ENCODE results near the gene TTYH3. TPM values are rescaled to one million over a fixed set of nuclear protein-coding genes. Genes with fewer than 3 reads are reported as not detected.

TTYH3 gene
- total and polyA plus RNA-seq, 2 donors, result 4.4 to 20.4 TPM

DNA sequence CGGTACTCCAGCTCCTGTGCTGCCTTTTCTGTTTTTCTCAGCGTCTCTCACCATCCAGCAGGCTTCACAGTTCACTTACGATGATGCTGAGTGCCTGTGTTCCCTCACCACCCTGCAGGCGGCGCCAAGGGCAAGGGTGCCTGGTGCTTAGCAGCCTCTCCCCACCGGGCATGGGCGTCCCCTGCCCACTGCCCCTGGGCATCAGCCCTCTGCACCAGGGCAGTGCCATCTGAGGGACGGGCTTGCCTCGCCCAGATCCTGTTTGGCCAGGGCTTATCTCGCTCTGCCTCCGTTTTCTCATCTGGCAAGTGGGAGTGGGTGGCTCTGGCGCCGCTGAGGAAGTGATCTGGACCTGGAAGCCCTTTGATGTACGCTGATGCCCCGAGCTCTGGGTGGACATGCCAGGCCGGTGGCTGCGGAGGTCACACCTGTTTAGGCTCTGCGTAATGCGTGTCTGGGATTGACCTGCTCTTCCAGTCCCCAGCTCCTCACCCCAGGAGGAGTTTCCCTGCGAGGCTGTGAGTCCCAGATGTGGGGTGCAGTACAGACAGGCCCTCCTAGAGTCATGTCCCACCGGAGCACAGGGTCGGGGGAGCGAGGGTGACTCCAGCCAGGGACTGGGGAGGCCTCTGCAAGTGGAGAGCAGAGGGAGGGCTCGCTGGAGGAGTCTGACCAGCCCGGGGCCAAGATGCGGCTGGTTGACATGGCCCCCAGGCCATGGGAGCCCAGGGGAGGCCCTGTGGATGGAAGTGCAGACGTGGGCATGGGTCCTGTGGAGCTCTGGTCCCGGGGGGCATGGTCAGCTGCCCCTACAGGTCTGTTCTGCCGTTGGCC, 11.8 kb downstream of the TTYH3 start:
- H3K4me1 ChIP-seq (ENCODE audit: control insufficient read depth in 2 of 2, insufficient read depth in 2 of 2, low read length in 2 of 2), result peaks cover 10 to 56% of the 10 kb centered on the region in 2 donors
- H3K4me3 ChIP-seq (ENCODE audit: low read length in 2 of 2), result no peak overlapping the region
- peaks cover 14 to 17% of the 10 kb centered on the region in 2 donors for H3K36me3 ChIP-seq (ENCODE audit: control insufficient read depth in 2 of 2, insufficient read depth in 2 of 2, low read length in 1 of 2)
- H3K27ac ChIP-seq (ENCODE audit: low read depth in 1 of 2, low read length in 1 of 2), result no peak overlapping the region
- no peaks in the 10 kb centered on the region for H3K9me3 ChIP-seq (ENCODE audit: control insufficient read depth in 2 of 2, insufficient read depth in 1 of 2, low read length in 1 of 2)
- H3K27me3 ChIP-seq (ENCODE audit: control insufficient read depth in 2 of 2, insufficient read depth in 1 of 2, low read length in 1 of 2), result no peaks in the 10 kb centered on the region
- DNase-seq (ENCODE audit: low read depth in 6 of 9, low spot score in 9 of 9), result no peak
- 96% methylated on average over 29 of the region's 29 CpGs for WGBS

DNA sequence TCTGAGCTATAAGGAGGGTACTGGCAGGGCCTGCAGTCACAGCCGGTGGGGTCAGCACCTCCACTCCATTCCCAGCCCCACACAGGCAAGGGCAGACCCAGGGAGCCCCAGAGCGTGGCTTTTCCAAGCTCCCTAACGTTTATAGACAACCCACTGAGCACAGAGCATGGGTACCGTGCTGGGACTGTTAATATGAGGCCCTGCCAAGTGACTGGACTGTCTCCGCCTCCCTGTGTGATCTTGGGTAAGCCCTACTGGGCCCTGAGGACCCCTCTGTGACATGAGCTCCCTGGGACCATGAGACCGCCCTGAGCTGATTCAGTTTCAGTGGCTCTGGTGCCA, 12.4 kb downstream of the TTYH3 start:
- H3K36me3 ChIP-seq (ENCODE audit: control insufficient read depth in 2 of 2, insufficient read depth in 2 of 2, low read length in 1 of 2), result peaks cover 14 to 18% of the 10 kb centered on the region in 2 donors
- H3K4me1 ChIP-seq (ENCODE audit: control insufficient read depth in 2 of 2, insufficient read depth in 2 of 2, low read length in 2 of 2), result peaks cover 10 to 57% of the 10 kb centered on the region in 2 donors
- H3K27me3 ChIP-seq (ENCODE audit: control insufficient read depth in 2 of 2, insufficient read depth in 1 of 2, low read length in 1 of 2), result no peaks in the 10 kb centered on the region
- DNase-seq (ENCODE audit: low read depth in 6 of 9, low spot score in 9 of 9), result no peak
- no peak overlapping the region for H3K27ac ChIP-seq (ENCODE audit: low read depth in 1 of 2, low read length in 1 of 2)
- H3K4me3 ChIP-seq (ENCODE audit: low read length in 2 of 2), result no peak overlapping the region
- H3K9me3 ChIP-seq (ENCODE audit: control insufficient read depth in 2 of 2, insufficient read depth in 1 of 2, low read length in 1 of 2), result no peaks in the 10 kb centered on the region
- WGBS, result 93% methylated on average over 6 of the region's 6 CpGs

DNA sequence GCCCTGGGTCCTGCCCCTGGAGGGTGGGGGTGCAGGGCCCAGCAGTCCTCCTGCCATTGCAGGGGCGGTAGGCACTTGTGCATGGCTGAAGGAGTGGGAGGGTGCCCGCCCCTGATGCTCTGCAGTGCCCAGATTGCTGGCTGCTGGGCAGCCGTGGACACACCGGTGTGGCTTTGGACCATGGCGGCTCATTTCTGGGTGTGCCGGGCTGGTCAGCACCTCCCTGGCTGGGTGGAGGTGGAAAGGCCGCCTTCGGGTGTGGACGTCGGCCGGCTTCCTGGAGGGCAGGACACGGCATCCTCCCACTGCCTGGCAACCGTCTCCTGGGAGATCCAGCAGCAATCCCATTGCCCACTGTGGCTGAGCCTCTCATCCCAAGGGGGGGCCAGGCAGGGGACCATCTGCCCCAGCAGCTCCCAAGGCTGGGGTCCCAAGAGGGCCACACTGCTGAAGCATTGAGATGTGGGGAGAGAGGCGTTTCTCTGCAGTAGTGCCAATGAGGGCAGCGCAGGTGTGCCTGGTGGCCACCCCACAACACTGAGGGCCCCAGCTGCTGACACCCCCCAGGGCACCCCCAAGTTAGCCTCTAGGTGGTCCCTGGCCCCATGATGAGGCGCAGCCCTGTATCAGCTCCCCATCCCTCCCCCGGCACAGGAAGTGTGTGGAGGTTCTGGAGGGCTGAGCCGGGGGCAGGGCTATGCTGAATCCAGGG, 12.9 kb downstream of the TTYH3 start:
- DNase-seq (ENCODE audit: low read depth in 6 of 9, low spot score in 9 of 9), result peak in 1 of 9 donors; percentile 14
- no peaks in the 10 kb centered on the region for H3K9me3 ChIP-seq (ENCODE audit: control insufficient read depth in 2 of 2, insufficient read depth in 1 of 2, low read length in 1 of 2)
- H3K27ac ChIP-seq (ENCODE audit: low read depth in 1 of 2, low read length in 1 of 2), result peak overlapping the region in 1 of 2 donors; percentile 33
- peak overlapping the region; percentile 3 to 14 for H3K4me3 ChIP-seq (ENCODE audit: low read length in 2 of 2)
- WGBS, result 75% methylated on average over 18 of the region's 18 CpGs
- H3K27me3 ChIP-seq (ENCODE audit: control insufficient read depth in 2 of 2, insufficient read depth in 1 of 2, low read length in 1 of 2), result no peaks in the 10 kb centered on the region
- peaks cover 10 to 60% of the 10 kb centered on the region in 2 donors for H3K4me1 ChIP-seq (ENCODE audit: control insufficient read depth in 2 of 2, insufficient read depth in 2 of 2, low read length in 2 of 2)
- peaks cover 14 to 20% of the 10 kb centered on the region in 2 donors for H3K36me3 ChIP-seq (ENCODE audit: control insufficient read depth in 2 of 2, insufficient read depth in 2 of 2, low read length in 1 of 2)

DNA sequence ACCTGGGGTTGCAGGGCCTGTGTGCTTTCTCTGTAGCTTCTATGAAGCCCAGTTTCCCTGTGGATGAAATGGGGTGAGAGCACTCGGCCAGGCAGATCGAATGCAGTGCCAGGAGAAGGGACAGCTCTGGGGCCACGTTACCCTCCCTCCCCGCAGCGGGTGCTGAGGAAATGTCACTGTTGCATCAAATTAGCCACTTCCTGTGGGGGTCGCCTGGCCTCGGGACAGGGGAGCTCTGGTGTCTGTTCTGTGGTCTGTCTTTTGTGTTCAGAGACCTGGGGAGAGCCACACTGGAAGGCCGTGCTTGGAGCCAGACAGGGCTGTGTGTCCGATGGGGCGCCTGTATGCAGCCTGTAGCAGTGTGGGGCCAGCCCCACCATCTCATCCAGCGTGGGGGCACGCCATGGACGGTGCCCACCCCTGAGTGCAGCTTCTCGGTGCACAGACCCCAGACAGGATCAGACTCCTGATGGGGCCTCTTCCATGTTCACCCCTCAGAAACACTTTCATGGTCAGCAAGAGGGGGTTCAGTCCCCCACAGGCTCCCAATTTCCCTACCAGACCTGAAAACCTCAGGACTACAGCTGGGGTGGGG, 13.6 kb downstream of the TTYH3 start:
- Histone ChIP-seq H3K27me3 (ENCODE audit: control insufficient read depth in 2 of 2, insufficient read depth in 1 of 2, low read length in 1 of 2) (no peaks in the 10 kb centered on the region), H3K9me3 (ENCODE audit: control insufficient read depth in 2 of 2, insufficient read depth in 1 of 2, low read length in 1 of 2) (no peaks in the 10 kb centered on the region), H3K36me3 (ENCODE audit: control insufficient read depth in 2 of 2, insufficient read depth in 2 of 2, low read length in 1 of 2) (peaks cover 11 to 21% of the 10 kb centered on the region in 2 donors), H3K4me3 (ENCODE audit: low read length in 2 of 2) (peak overlapping the region; percentile 3 to 14), H3K27ac (ENCODE audit: low read depth in 1 of 2, low read length in 1 of 2) (peak overlapping the region in 1 of 2 donors; percentile 33), H3K4me1 (ENCODE audit: control insufficient read depth in 2 of 2, insufficient read depth in 2 of 2, low read length in 2 of 2) (peaks cover 10 to 58% of the 10 kb centered on the region in 2 donors)
- whole genome bisulfite sequencing, result 8% methylated on average over 14 of the region's 14 CpGs
- peak in 4 of 9 donors; percentile 23 to 77 (median 51) for DNase-seq (ENCODE audit: low read depth in 6 of 9, low spot score in 9 of 9)

DNA sequence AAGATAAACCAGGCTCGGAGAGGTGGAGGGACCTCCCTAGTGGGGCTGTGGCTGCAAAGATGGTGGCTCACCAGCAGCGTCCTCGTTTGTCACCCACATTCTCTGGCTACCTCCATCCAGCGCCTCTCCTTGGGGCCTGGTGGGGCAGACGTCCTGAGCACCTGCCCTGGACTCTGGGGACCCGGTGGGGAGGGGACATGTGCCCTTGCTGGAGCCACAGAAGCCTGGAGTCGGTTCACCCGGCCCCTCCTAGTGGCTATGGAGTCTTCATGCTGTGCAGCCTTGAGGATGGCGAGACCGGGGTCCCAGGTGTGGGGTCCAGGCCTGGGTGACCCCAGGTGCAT, 14.5 kb downstream of the TTYH3 start:
- Histone ChIP-seq H3K27me3 (ENCODE audit: control insufficient read depth in 2 of 2, insufficient read depth in 1 of 2, low read length in 1 of 2) (no peaks in the 10 kb centered on the region), H3K36me3 (ENCODE audit: control insufficient read depth in 2 of 2, insufficient read depth in 2 of 2, low read length in 1 of 2) (peaks cover 11 to 21% of the 10 kb centered on the region in 2 donors), H3K9me3 (ENCODE audit: control insufficient read depth in 2 of 2, insufficient read depth in 1 of 2, low read length in 1 of 2) (no peaks in the 10 kb centered on the region), H3K4me1 (ENCODE audit: control insufficient read depth in 2 of 2, insufficient read depth in 2 of 2, low read length in 2 of 2) (peaks cover 10 to 50% of the 10 kb centered on the region in 2 donors), H3K4me3 (ENCODE audit: low read length in 2 of 2) (no peak overlapping the region), H3K27ac (ENCODE audit: low read depth in 1 of 2, low read length in 1 of 2) (no peak overlapping the region)
- 87% methylated on average over 10 of the region's 10 CpGs for WGBS
- no peak for DNase-seq (ENCODE audit: low read depth in 6 of 9, low spot score in 9 of 9)

DNA sequence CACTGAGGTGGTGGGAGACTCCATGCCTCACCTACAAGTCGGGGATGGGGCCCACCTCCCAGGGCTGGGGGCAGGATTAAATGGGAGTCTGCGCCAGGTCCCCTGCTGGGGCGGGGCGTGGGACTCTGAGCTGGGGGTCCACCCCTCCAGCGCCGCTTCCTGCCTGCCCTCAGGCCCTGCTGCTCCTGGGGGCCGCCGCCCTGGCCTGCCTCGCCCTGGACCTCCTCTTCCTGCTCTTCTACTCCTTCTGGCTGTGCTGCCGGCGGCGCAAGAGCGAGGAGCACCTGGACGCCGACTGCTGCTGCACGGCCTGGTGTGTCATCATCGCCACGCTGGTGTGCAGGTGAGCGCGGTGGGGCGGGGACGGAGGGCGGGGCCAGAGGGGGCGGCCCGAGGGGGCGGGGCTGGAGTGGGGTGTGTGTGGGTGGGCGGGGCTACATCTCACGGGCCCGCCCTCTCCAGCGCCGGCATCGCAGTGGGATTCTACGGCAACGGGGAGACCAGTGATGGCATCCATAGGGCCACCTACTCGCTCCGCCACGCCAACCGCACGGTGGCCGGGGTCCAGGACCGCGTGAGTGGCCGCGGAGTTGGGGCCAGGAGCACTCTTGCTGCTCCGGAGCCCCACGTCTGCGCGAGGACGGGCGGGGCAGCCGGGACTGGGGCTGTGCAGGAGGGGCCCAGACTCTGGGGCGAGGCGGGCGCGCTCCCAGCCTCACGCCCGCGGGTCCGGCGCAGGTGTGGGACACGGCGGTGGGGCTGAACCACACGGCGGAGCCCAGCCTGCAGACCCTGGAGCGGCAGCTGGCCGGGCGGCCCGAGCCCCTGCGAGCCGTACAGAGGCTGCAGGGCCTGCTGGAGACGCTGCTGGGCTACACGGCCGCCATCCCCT, 15.1 kb downstream of the TTYH3 start:
- WGBS, result 96% methylated on average over 73 of the region's 73 CpGs
- DNase-seq (ENCODE audit: low read depth in 6 of 9, low spot score in 9 of 9), result no peak
- Histone ChIP-seq H3K4me1 (ENCODE audit: control insufficient read depth in 2 of 2, insufficient read depth in 2 of 2, low read length in 2 of 2) (peaks cover 10 to 44% of the 10 kb centered on the region in 2 donors), H3K36me3 (ENCODE audit: control insufficient read depth in 2 of 2, insufficient read depth in 2 of 2, low read length in 1 of 2) (peaks cover 13 to 23% of the 10 kb centered on the region in 2 donors), H3K4me3 (ENCODE audit: low read length in 2 of 2) (no peak overlapping the region), H3K27me3 (ENCODE audit: control insufficient read depth in 2 of 2, insufficient read depth in 1 of 2, low read length in 1 of 2) (no peaks in the 10 kb centered on the region), H3K9me3 (ENCODE audit: control insufficient read depth in 2 of 2, insufficient read depth in 1 of 2, low read length in 1 of 2) (no peaks in the 10 kb centered on the region), H3K27ac (ENCODE audit: low read depth in 1 of 2, low read length in 1 of 2) (no peak overlapping the region)

DNA sequence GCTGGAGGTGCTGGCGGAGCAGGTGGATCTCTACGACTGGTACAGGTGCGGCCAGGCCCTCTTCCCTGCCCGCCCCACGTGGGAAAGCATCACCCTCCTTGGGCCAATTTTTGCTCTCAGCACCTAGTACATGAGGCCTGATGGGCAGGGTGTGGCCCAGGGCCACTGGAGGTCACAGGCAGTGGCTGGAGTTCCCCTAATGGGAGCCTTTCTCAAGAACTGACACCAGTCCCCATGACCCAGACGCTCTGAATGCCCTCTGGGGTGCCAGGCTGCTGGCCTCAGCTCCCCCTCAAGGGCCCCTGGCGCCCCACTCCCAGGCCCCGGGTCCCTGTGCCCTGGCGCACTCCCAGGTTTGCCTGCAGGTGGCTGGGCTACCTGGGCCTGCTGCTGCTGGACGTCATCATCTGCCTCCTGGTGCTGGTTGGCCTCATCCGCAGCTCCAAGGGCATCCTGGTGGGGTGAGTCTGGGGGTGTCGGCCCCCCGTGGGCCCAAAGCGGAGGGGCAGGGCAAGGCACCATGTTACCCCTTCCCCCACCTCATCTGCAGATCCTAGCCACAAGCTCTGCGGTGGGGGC, 15.9 kb downstream of the TTYH3 start:
- Histone ChIP-seq H3K27ac (ENCODE audit: low read depth in 1 of 2, low read length in 1 of 2) (no peak overlapping the region), H3K9me3 (ENCODE audit: control insufficient read depth in 2 of 2, insufficient read depth in 1 of 2, low read length in 1 of 2) (no peaks in the 10 kb centered on the region), H3K4me3 (ENCODE audit: low read length in 2 of 2) (no peak overlapping the region), H3K27me3 (ENCODE audit: control insufficient read depth in 2 of 2, insufficient read depth in 1 of 2, low read length in 1 of 2) (no peaks in the 10 kb centered on the region), H3K36me3 (ENCODE audit: control insufficient read depth in 2 of 2, insufficient read depth in 2 of 2, low read length in 1 of 2) (peaks cover 14 to 24% of the 10 kb centered on the region in 2 donors), H3K4me1 (ENCODE audit: control insufficient read depth in 2 of 2, insufficient read depth in 2 of 2, low read length in 2 of 2) (peaks cover 10 to 44% of the 10 kb centered on the region in 2 donors)
- DNase-seq (ENCODE audit: low read depth in 6 of 9, low spot score in 9 of 9), result no peak
- WGBS, result 98% methylated on average over 15 of the region's 15 CpGs

DNA sequence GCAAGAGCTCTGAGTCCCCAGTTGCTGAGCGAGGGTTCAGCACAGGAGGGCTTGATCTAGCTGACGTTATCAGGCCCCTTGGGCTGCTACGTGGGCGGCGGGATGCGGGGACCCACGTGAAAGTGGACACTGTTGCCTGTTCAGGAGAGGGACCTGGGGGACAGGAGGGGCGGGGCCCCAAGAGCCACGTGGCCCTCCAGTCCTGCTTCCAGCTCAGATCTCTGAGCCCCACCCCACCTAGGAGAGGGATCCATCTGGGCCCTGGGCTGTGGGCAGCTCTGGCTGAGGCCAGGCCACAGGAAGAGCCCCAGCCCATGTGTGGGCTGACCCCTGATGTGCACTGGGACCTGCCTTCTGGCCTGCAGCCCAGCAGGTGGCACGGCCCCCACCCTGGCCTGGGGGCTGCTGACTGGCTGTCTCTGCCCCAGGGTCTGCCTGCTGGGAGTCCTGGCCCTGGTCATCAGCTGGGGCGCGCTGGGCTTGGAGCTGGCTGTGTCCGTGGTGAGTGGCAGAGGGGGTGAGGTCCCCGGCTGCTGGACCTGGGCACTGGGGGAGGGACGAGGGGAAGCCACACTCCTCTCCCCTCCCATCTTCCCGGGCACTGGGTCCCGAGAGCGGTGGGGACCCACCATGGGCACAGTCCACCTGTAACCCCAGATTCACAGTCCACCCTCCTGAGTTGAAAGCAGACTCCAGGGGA, 17.5 kb downstream of the TTYH3 start:
- H3K36me3 ChIP-seq (ENCODE audit: control insufficient read depth in 2 of 2, insufficient read depth in 2 of 2, low read length in 1 of 2), result peaks cover 14 to 24% of the 10 kb centered on the region in 2 donors
- no peak for DNase-seq (ENCODE audit: low read depth in 6 of 9, low spot score in 9 of 9)
- no peak overlapping the region for H3K4me3 ChIP-seq (ENCODE audit: low read length in 2 of 2)

More for the DNA sequence above, 17.5 kb downstream of the TTYH3 start:
- H3K27ac ChIP-seq (ENCODE audit: low read depth in 1 of 2, low read length in 1 of 2), result no peak overlapping the region
- H3K4me1 ChIP-seq (ENCODE audit: control insufficient read depth in 2 of 2, insufficient read depth in 2 of 2, low read length in 2 of 2), result peaks cover 10 to 34% of the 10 kb centered on the region in 2 donors
- H3K27me3 ChIP-seq (ENCODE audit: control insufficient read depth in 2 of 2, insufficient read depth in 1 of 2, low read length in 1 of 2), result no peaks in the 10 kb centered on the region
- no peaks in the 10 kb centered on the region for H3K9me3 ChIP-seq (ENCODE audit: control insufficient read depth in 2 of 2, insufficient read depth in 1 of 2, low read length in 1 of 2)
- WGBS, result 90% methylated on average over 18 of the region's 18 CpGs

Data from thymus (tissue), 11 donors.